HG02981 (cell line): ENCODE data around the gene SLC50A1.
"Not testable (repeated sequence)": the region's sequence is repeated elsewhere in the genome, so short reads cannot be mapped to it uniquely, and the experiment has no call there.

Source experiments
- ATAC-seq: cut with Tn5 transposase; IDR thresholded peaks from one replicate; pipeline ENCODE4 v1.9.1; 2021; ENCODE audit warnings: mild to moderate bottlenecking, moderate library complexity; ENCODE audit not compliant: unreplicated experiment

SLC50A1 gene

GRCh38 chr1:155116113-155116764, 19.4 kb upstream of the SLC50A1 start:
- no peak for ATAC-seq

GRCh38 chr1:155117610-155118009, 18.0 kb upstream of the SLC50A1 start:
- ATAC-seq = no peak

DNA sequence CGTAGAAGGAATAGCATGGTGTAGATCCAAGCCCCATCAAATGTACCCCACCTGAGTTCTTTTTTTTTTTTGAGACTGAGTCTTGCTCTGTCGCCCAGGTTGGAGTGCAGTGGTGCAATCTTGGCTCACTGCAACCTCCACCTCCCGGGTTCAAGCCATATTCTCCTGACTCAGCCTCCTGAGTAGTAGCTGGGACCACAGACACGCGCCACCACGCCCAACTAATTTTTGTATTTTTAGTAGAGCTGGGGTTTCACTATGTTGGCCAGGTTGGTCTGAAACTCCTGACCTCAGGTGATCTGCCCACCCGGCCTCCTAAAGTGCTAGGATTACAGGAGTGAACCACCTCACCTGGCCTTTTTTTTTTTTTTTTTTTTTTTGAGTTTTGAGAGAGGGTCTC, 17.6 kb upstream of the SLC50A1 start:
- ATAC-seq = not testable (repeated sequence)

DNA sequence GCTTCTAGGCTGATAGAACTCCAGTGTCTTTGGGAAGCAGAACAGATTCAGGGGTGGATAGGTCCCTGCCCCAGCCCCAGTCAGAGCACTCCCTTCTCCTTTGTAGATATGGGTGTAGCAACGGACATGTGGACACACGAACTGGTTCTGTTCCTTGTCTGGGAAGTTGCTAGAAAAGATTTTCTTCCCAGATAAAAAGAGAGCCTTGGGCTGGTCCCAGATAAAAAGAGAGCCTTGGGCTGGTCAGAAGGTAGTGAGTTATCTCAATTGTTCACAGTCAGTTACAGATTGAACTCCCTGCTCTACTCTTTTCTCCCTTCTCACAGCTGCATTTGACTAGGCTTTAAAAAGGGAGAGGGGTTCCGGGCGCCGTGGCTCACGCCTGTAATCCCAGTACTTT, 15.4 kb upstream of the SLC50A1 start:
- ATAC-seq = no peak

DNA sequence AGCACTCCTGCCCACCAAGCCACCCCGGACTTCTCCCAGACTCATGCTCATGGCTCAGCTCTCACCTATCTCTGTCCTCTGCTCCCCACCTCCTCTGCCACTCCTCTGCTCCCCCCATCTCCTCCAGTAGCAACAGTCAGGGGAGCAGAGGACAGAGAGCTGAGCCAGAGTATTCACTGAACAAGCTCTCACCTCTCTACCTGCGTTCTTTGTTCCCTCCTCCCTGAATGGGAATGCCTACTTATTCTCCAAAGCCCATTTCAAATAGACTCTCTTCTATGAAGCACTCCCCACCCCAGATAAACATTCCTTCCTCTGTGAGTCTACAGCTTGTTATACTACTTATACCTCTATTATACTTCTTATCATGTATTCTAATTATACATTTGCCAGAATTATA, 14.4 kb upstream of the SLC50A1 start:
- no peak for ATAC-seq

GRCh38 chr1:155122308-155122707, 13.3 kb upstream of the SLC50A1 start:
- no peak for ATAC-seq

DNA sequence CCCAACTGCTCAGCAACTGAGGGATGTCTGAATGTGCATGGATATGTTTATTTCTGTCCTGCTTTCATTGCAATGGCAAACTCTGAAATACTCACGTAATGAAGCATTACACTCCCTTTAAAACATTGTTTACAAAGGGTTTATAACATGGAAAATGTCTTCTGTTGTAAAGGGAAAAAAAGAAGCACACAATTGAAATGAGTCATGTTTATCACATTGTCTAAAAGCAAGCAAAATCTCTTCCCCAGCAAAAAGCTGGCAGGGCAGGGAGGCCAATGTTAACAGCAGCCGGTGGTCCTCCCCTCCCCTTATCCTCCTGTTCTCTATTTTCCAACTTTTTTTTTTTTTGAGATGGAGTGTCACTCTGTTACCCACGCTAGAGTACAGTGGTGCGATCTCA, 11.9 kb upstream of the SLC50A1 start:
- no peak for ATAC-seq

GRCh38 chr1:155124503-155125463, 10.9 kb upstream of the SLC50A1 start:
- no peak for ATAC-seq

GRCh38 chr1:155125511-155125945, 10.1 kb upstream of the SLC50A1 start:
- no peak for ATAC-seq

DNA sequence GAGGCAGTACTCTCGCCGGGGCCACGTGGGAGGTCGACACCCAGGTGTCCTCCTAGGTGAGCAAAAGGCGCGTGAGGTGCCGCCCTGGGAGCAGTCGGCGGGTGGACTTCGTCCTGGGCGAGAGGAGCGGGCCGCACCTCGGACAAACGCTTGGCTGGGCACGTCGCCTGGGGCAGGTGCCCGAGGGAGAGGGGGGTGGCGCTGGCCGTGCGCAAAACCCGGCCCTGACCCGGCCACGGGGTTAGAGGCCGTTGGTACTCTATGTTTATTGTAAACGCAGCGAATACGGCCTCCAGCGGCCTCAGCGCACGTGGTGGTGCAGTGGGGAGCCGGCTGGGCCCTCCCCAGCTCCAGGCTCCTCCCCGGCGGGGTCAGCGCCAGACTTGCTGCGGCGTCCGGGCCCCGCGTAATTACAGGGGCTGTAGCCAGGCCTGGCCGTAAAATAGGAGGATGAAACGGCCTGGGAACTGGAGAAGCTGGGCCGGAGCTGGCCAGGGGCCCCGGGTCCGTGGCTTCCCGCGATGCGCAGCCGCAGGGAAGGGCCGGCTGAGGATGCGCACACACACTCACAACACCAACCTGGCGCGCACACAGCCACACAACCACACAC, 9.6 kb upstream of the SLC50A1 start:
- ATAC-seq = no peak

DNA sequence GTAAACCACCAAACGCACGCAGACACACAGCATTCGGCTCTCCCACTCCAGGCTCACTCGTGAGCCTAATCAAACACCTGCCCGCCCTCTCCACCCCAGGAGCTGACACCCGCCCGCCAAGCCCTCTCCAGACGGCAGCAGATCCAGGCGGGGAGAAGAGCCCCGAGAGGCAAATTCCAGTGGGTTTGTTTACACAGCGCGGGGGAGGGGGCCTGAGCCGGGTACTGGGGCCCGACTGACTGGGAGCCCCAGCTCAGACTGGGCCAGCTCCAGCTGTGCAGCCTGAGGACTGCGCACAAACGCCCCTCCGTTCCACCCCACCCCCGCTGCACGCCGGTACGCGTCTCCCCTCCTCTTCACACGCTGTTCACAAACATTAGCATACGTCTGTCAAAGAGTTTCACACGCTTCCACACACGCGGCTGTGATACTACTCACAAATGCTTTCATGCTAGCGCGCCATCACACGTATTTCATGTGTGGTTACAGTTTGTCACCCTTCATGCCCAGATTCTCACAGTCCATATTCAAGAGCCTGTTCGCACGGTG, 9.0 kb upstream of the SLC50A1 start:
- ATAC-seq = no peak

- no peak for ATAC-seq
Observed at GRCh38 chr1:155127105-155127966, 8.3 kb upstream of the SLC50A1 start, which contains the start of gene EFNA1. EFNA1 (plus strand) TSS chr1:155127876; CDS start chr1:155127978, 102 bp downstream.

DNA sequence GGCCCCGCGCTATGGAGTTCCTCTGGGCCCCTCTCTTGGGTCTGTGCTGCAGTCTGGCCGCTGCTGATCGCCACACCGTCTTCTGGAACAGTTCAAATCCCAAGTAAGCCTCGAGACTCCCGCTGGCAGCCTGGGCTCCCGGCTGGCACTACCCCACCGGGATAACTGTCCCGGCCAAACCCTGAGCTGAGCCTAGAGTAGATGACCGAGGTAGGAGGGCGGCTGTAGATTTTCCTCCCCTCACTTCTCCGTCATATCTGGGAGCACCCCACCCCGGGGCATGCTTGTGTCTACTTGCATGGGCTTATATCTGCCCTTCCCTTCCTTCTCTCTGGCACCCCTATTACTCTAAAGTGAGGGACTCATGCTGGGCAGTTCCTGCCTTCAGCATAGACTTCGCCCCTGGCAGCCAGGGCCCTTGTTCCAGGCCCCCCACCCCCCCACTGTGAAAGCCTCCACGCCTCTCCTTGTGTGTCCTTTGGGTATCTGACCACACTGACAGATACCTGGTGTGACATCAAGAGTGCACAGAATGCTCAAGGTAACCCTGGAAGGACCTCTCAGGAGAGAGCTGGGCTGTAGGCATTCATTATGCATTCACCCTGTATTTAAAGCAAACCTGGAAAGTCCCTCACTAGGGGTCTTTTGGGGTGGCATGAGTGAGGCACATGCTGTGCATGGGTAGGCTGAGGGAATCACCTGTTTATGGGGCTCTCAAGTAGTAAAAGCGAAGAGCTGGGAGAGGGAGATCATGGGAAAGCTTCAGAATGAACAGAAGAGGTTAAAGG, 7.5 kb upstream of the SLC50A1 start:
- ATAC-seq = no peak

DNA sequence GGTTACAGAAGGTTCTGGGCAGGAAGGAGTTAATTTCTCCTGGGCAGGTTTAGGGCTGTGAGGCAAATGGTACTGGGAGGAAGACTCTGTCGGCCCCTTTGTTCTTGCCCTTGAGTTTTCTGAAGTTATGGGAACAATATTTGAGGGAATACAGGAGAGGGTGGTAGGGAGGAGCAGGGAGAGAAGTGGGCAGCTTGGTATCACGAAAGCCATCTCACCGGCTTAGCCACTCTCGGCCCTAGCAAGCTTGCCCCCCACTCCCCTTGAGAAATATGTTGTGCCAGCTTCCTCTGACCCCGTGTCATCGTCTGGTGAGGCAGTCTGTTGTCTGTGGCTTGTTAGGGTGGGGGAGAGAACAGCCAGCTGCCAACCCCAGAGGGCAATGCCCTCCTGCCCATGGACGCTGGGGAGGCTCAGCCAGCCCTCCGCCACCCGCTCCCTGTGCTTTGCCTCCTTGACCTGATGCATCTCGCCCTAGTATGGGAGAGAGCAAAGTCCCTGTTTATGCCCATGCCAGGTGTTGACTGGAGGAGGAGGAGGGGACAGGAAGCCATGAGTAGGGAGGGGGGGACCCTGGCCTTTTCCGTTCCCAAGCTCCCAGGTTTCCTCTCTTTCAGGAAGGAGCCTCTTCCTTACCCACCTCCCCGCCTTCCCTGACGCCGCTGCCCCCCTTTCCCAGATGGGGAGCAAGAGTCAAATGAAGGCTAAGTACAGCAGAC, 6.7 kb upstream of the SLC50A1 start:
- ATAC-seq = no peak

- ATAC-seq = no peak
Observed at GRCh38 chr1:155130272-155131006, 5.2 kb upstream of the SLC50A1 start.

DNA sequence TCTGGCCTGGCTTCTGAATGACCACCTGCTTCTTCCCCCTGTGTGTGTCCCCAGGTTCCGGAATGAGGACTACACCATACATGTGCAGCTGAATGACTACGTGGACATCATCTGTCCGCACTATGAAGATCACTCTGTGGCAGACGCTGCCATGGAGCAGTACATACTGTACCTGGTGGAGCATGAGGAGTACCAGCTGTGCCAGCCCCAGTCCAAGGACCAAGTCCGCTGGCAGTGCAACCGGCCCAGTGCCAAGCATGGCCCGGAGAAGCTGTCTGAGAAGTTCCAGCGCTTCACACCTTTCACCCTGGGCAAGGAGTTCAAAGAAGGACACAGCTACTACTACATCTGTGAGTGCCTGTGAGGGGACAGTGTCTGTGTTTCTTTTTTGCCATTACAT, 4.4 kb upstream of the SLC50A1 start:
- ATAC-seq = no peak

GRCh38 chr1:155131856-155132255, 3.8 kb upstream of the SLC50A1 start:
- no peak for ATAC-seq

GRCh38 chr1:155133799-155134281, 1.8 kb upstream of the SLC50A1 start:
- ATAC-seq = no peak
